ENCODE data around the gene CBLL2.
"Not testable (repeated sequence)": the region's sequence is repeated elsewhere in the genome, so short reads cannot be mapped to it uniquely, and the experiment has no call there.

The CBLL2 gene

GRCh38 chrX:22272613-22273012 lies at the start of gene CBLL2:
Gene CBLL2, plus strand, starts transcription at chrX:22272913. Its CDS starts 79 bp downstream, at chrX:22272992.
- in situ Hi-C loops (cut with MboI; ENCODE audit: low sequenced_read_pairs): no loop called here

GRCh38 chrX:22234380-22234779 lies 38.3 kb upstream of the CBLL2 start:
- in situ Hi-C loops (cut with MboI; ENCODE audit: low sequenced_read_pairs): no loop called here

- in situ Hi-C loops (cut with MboI; ENCODE audit: low sequenced_read_pairs): no loop called here
Measured at GRCh38 chrX:22237479-22237878, 35.2 kb upstream of the CBLL2 start.

- in situ Hi-C loops (cut with MboI; ENCODE audit: low sequenced_read_pairs): no loop called here
Measured at GRCh38 chrX:22246620-22247019, 26.1 kb upstream of the CBLL2 start.

- in situ Hi-C loops (cut with MboI; ENCODE audit: low sequenced_read_pairs): no loop called here
Measured at GRCh38 chrX:22247169-22247568, 25.5 kb upstream of the CBLL2 start.

- in situ Hi-C loops (cut with MboI; ENCODE audit: low sequenced_read_pairs): no loop called here
Measured at GRCh38 chrX:22248401-22248800, 24.3 kb upstream of the CBLL2 start.

- in situ Hi-C loops (cut with MboI; ENCODE audit: low sequenced_read_pairs): no loop called here
Measured at GRCh38 chrX:22249371-22249770, 23.3 kb upstream of the CBLL2 start.

GRCh38 chrX:22268706-22269105 lies 4.0 kb upstream of the CBLL2 start:
- in situ Hi-C loops (cut with MboI; ENCODE audit: low sequenced_read_pairs): no loop called here

- in situ Hi-C loops (cut with MboI; ENCODE audit: low sequenced_read_pairs): no loop called here
Measured at GRCh38 chrX:22273714-22274317, 1.1 kb downstream of the CBLL2 start.

- in situ Hi-C loops (cut with MboI; ENCODE audit: low sequenced_read_pairs): no loop called here
Measured at GRCh38 chrX:22276781-22277180, 4.1 kb downstream of the CBLL2 start.

GRCh38 chrX:22278375-22278774 lies 5.7 kb downstream of the CBLL2 start:
- in situ Hi-C loops (cut with MboI; ENCODE audit: low sequenced_read_pairs): no loop called here

GRCh38 chrX:22289209-22289608 lies 16.5 kb downstream of the CBLL2 start:
- in situ Hi-C loops (cut with MboI; ENCODE audit: low sequenced_read_pairs): not testable (repeated sequence)

- in situ Hi-C loops (cut with MboI; ENCODE audit: low sequenced_read_pairs): no loop called here
Measured at GRCh38 chrX:22296871-22297270, 24.2 kb downstream of the CBLL2 start.

- in situ Hi-C loops (cut with MboI; ENCODE audit: low sequenced_read_pairs): no loop called here
Measured at GRCh38 chrX:22300130-22300529, 27.4 kb downstream of the CBLL2 start.

GRCh38 chrX:22310779-22311178 lies 38.1 kb downstream of the CBLL2 start:
- in situ Hi-C loops (cut with MboI; ENCODE audit: low sequenced_read_pairs): no loop called here

- in situ Hi-C loops (cut with MboI; ENCODE audit: low sequenced_read_pairs): no loop called here
Measured at GRCh38 chrX:22313766-22314165, 41.1 kb downstream of the CBLL2 start.

GRCh38 chrX:22314211-22314610 lies 41.5 kb downstream of the CBLL2 start:
- in situ Hi-C loops (cut with MboI; ENCODE audit: low sequenced_read_pairs): no loop called here

- in situ Hi-C loops (cut with MboI; ENCODE audit: low sequenced_read_pairs): no loop called here
Measured at GRCh38 chrX:22314692-22315091, 42.0 kb downstream of the CBLL2 start.

GRCh38 chrX:22315151-22315550 lies 42.4 kb downstream of the CBLL2 start:
- in situ Hi-C loops (cut with MboI; ENCODE audit: low sequenced_read_pairs): no loop called here

GRCh38 chrX:22320236-22320873 lies 47.6 kb downstream of the CBLL2 start:
- in situ Hi-C loops (cut with MboI; ENCODE audit: low sequenced_read_pairs): no loop called here

GRCh38 chrX:22323541-22323940 lies 50.8 kb downstream of the CBLL2 start:
- in situ Hi-C loops (cut with MboI; ENCODE audit: low sequenced_read_pairs): no loop called here

Data from hTERT RPE-1 (cell line).